GM19328 (cell line): ENCODE measurements around the gene TBXAS1.
"Not testable (repeated sequence)": the region's sequence is repeated elsewhere in the genome, so short reads cannot be mapped to it uniquely, and the experiment has no call there.

Experiments
- ATAC-seq: cut with Tn5 transposase; IDR thresholded peaks from one replicate; pipeline ENCODE4 v1.9.1; 2021; ENCODE audit warnings: mild to moderate bottlenecking, moderate library complexity; ENCODE audit not compliant: unreplicated experiment

The TBXAS1 gene

DNA sequence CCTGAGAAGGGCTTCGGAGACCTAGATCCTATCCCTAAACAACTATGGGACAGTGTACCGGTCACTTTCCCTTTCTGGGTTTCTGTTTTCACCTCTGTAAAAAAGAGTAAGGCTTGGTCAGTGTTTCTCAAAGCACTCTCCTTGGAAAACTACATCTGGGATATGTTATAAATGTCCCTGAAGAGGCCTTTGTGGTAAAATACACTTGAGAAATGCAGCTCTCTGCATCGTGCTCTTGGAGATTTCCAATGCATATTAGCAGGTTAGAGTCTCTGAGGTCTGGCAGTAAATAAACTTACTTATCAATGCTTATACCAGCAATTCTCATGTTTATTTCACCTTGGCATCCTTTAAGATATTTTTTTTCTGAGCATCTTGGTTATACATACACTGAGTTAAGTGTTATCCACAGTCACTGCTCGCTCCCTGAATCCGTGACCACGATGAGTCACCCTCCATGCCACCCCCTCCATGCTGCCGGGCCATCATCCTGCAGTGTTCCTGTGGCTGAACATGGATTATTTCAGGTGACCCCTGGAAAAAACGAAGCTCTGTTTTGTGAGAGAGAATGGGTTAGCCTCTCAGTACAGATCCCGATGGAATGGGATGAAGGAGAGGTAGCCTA, 3.3 kb upstream of the TBXAS1 start:
- ATAC-seq = no peak

DNA sequence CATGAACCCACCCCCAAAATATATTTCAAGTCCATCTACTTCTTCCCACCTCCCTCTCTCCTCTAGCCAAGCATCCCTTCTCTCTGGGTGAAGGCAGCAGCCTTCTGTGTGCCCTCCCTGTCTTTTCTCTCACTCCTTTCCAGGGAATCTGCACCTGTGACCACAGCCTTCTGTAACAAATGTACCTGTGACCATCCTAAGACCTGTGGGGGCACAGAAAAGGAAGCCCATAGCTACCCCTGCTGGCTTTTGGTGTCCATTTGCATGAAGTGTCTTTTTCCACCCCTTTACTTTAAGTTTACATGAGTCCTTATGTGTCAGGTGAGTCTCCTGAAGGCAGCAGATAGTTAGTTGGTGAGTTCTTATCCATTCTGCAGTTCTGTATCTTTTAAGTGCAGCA, 2.0 kb upstream of the TBXAS1 start:
- no peak for ATAC-seq

DNA sequence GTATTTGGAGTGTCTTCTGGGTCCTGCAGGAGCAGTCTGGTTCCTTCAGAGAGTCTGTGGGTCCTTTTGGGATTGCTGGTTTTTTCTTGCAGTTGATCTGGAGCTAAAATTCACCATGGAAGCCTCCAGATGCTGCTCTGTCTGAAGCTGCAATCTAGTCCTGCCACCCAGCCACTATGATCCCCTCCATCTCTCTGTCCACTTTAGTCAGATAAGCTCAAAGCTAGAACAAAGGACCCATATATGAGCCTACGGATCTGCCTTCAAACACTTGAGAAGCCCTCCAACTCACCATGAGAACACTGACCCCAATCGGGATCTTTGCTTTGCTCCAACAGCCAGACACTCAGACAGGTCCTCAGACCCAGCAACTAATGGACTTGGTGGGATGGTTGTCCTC, 618 bp upstream of the TBXAS1 start:
- ATAC-seq = no peak

DNA sequence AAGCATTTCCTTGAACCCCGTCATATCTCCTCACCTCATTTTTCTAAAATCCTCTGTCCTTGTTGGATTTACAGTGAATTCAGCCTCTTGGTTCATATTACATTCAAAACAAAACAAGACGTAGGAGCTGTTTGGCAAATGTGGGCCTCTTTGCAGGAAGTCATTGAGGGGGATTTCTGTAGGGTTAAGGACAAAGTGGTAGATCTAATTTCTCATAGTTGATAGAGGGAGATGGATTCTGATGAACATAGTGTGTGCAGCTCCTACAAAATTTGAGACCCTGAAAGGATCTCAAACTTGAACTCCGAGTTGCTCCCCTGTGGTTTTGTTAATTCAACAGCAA, 682 bp downstream of the TBXAS1 start:
- no peak for ATAC-seq

DNA sequence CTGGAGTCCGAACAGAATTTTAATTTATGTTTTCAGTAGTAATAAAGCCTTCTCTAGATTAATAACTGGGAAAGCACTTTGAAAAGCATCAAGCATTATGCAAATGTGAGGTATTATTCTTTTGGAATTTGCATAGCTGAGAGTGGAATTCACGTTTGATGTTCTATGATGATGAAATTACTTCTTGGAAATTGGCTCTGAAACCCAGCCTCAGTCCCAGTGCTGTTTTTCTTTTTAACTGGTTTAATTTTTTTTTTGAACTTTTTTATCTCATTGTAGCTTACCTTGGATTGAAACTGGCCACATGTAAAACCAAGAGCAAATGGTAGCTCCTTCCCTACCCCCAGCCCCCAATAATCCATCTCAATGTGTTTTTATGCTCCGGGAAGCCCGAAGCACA, 1.2 kb downstream of the TBXAS1 start:
- no peak for ATAC-seq

DNA sequence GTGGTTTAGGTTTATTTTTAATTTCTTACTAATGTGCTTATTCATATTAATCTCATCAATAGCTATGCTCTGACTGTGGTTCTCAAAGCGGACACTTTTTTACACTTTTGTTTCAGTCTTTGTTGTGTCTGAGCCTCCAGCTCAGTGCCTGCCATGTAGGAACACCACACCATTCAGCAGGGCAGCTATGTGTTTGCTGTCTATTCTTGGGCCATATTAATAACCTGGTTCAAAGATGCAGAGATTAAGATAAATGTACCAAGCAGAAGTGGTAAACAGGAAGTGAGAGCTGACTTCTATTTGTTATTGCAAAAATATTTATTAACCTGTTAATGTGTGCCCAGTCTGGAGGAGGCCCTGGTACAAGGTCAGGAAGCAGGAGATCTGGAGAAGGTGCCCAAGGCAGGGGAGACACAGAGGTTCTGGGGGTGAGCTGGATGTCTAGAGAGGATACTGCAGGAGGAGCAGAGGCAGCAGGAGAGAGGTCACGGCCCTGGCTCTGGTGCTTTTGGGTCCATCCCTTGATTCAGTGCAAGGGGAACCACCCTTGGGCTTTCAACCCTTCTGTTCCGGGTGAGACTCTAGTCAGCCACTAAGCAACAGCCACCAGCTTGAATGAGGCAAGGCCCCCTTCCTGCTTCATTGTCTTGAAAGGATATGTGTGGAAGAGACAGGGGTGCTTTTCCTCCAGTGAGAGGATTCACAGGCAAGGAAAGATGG, 1.9 kb downstream of the TBXAS1 start:
- no peak for ATAC-seq

DNA sequence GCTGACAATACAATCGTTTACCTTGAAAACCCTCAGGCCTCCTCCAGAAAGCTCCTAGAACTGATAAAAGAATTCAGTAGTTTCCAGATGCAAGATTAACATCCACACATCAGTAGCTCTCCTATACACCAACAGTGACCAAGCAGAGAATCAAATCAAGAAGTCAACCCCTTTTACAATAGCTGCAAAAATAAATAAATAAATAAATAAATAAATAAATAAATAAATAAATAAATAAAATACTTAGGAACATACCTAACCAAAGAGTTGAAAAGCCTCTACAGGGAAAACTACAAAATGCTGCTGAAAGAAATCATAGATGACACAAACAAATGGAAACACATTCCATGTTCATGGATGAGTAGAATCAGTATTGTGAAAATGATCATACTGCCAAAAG, 6.8 kb downstream of the TBXAS1 start:
- not testable (repeated sequence) for ATAC-seq

DNA sequence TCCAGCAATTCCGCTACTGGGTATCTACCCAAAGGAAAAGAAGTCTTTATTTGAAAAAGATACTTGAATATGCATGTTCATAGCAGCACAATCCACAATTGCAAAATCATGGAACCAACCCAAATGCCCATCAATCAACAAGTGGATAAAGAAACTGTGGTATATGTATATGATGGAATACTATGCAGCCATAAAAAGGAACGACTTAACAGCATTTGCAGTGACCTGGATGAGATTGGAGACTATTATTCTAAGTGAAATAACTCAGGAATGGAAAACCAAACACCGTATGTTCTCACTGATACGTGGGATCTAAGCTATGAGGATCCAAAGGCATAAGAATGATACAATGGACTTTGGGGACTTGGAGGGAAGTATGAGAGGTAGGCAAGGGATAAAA, 8.2 kb downstream of the TBXAS1 start:
- not testable (repeated sequence) for ATAC-seq

DNA sequence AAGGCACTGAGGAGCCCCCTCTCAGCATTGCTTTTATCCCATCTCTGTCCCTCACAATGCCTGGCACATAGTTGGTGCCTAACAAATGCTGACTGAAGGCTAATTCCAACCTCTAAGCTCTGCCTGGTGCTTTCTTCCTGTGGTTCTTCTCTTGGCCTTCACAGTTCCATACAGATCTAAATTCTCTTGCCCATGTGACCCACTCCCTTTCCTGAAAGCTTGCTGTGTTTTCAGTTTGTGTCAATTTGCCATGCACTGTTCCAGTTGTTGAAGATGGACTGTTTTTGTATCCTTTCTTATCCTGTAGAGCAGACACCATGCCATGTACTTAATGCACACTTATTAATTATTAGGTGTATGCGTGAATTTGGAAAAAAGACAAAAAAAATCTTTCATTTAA, 9.2 kb downstream of the TBXAS1 start:
- ATAC-seq = no peak

DNA sequence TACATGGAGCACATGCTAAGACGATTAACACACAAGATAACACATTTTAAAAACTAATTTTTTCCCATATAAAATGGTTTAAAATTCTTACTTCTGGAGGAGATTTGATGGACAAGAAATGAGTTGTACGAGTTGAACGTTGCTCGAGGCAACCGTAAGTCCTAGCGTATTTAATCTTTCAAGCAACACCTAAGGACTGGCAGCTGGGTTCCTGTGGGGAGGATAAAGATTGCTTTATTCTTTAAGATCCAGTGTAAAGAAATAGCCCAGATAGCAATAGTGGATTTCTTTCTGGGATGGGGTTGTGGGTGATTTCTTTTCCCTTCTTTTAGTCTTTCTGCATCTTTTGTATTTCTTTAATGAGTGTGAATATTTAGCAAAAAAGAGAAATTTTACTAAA, 9.8 kb downstream of the TBXAS1 start:
- no peak for ATAC-seq

DNA sequence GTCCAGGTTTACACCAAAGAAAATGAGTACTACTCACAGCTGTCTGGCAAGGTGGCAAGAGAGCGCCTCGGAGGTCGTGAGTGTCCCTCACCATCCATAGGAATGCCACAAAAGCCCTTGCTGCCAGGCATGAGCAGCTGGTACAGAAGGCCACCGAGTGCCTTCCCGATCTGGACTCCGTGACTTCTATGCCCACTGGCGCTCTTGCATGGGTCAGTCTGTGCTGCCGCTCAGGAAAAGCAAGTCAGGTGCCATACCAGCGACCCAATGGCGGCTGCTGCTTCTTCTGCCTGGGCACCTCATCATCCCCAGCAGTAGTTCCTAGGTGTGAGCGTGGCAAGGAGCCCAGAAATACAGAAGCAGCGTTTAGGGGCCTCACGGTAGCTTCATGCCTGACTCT, 11.7 kb downstream of the TBXAS1 start:
- no peak for ATAC-seq

DNA sequence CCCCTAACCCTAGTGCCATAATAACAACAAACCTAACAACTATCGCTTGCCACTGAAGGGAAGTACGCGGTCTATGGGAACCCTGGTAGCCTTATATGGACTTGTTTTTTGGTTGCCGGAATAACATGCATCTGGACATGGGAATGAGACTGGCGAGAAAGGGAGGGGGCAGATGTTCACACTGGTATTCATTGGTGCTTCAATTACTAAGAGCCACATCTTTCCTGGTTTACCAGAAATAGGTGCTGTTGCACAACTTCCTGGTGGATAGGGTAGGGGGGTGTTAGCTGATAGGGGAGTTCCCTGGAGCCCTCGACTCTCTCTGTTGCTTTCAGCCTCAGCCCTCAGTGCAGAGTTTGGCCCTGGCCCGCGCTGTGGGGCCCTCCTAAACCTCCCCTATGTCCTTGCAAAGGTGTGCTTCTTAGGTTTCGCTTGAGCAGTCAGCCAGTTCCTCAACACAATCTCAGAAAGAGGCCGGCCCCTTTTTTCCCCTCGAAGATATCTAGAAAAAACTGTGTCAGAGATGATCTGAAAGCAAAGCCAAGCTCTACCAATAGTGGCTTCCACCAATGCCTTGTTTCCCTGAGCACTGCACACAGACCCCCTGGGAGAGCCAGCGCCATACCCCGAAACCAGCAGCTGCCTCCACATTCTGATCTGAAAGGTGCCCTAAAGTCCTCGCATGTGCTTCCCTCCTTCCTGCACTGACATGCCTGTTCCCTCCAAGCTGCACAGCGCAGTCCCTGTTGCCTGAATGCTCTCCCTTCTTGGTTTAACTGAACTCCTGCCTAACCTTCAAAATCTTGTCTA, 13.5 kb downstream of the TBXAS1 start:
- ATAC-seq = peak; percentile 67

DNA sequence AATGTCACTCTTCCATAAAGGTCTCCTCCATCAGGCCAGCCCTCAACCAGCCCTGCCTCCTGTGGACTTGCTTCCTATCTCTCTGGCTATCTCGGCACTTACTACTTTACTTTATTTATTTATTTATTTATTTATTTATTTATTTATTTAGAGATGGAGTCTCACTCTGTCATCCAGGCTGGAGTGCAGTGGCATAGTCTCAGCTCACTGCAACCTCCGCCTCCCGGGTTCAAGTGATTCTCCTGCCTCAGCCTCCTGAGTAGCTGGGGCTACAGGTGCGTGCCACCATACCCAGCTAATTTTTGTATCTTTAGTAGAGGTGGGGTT, 14.1 kb downstream of the TBXAS1 start:
- ATAC-seq = not testable (repeated sequence)

DNA sequence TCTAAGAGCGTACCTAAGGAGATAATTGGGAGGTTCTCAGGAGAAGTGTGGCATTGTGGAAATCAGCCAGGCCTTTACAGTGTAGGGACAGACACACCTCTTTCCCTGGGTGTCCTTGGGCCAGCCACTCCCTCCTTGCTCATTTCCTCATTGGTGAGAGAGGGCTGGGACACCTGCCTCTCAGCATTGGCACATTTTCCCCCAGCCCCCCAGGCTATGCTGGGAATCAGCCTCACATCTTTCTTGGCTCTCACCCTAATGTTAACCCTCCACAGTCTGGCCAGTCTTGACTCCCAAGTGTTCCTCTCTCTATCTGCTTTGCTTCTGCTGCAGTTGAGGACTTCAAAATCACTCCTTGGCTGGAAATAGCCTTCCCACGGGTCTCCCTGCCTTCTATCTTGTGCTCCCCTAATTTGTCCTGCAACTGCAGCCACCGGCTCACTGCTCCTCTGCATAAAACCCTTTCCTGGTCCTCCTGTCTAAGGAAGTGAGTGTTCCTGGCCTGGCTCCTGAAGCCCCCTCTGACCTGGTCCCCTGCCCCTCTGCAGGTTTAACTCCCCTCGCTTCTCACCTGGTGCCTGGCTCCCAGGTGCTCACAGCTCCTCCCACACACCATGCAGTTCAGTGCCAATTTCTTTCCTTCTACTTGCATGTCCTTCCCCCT, 15.8 kb downstream of the TBXAS1 start:
- ATAC-seq = no peak

DNA sequence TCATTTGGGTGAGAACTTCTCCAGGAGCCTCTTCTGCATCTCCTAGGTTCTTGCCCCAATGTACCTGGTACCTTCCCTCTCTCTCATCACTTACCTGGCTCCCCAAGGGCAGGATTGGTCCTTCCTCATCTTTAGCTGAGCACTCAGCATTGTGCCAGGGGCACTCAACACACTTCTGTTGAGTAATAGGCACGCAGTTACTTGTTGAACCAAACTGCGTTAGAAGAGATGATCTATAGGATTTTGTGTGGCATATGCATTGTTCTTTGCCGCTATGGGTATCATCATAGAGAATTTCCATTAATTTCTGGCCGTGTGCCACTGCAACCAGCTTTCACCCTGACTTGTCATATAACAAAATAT, 16.4 kb downstream of the TBXAS1 start:
- no peak for ATAC-seq

DNA sequence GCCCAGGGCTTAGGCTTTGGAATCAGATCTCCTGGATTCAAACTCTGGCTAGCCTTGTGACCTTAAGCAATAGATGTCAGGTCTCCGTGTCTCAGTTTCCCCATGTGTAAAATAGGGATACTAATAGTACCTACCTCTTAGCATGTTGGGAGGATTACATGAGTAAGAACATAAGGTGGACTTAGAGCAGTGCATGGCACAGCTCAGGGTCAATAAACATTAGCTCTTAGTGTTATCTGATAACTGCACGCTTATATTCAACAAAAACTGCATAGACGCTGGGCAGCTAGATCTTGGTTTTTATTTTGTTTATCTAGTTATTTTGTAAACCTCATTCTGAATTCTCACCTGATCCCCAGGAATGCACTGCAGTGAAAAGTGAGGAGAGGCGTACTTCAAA, 17.2 kb downstream of the TBXAS1 start:
- ATAC-seq = no peak

DNA sequence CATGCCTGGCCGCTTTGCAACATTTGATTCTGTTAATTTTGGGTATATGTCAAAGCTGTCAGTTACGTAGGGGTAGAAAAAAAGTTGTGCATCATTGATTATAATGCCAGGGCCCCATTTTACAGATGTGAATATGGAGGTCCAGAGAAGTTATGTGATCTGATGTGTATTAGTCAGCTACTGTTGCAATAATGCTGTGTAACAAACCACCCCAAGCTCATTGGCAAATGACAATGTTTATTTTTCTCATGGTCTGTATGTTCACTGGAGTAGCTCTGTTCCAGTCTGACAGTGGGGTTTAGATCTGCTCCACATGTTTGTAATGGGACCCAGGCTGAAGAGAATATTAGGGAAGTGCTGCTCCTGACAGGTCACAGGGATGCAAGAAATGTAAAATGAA, 19.2 kb downstream of the TBXAS1 start:
- no peak for ATAC-seq

DNA sequence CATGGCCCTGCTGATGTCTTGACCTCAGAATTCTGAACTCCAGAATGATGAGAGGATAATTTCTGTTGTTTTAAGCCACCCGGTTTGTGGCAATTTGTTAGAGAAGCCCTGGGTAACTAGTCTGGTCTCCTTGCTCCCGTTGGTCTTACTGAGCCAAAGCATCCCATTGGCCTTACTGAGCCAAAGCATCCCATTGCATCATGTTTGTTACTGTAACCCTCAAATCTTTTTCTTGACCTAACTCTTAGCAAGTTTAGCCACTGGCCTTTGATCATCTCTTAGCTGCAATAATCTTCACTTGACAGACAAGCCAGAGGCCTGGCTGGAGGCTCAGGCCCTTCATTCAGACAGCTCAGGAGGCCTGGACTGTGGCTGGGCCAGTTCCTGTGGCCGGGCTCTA, 21.8 kb downstream of the TBXAS1 start:
- no peak for ATAC-seq

DNA sequence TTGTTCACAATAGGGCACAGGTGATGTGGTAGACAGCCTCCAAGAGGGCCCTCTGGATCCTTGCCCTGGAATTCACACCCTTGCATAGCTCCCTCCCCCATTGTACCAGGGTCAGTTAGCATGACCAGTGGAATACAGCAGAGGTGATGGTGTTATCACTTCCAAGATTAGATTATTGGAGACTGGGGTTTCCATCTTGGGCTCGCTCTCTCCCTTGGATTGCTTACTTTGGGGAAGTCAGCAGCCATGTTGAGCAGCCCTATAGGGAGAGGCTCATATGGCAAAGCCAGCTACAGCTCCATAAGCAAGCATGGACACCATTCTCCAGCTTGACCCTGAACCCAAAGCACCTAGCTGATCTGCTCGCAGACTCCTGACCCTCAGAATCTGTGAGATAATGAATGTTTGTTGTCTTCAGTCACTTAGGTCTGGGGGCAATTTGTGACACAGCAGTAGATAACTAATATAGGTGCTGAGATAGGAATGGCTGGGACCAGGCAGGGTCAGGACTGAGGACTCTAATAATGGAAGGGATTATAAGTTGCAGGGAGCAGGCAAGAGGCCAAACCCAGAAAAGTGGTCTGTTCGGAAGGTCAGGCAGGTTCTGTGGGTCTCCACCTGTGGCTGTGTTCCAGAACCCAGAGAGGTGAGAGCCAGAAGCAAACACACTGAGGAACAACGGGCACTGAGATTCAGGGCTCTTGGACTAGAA, 22.9 kb downstream of the TBXAS1 start:
- ATAC-seq = no peak

DNA sequence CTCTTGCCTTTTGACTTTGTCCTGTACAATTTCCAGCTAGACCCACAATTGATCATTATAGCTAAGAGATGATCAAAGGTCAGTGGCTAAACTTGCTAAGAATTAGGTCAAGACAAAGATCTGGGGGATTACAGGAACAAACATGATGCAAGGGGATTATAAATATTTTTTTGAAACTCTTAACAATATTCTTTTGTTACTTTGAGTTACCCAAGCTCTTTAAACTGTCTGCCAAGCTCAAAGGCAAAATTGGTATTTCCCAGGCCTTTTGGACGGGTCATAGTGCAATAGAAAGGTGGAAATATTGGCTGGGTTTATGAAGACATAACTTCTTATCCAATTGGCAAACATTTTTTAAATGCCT, 23.4 kb downstream of the TBXAS1 start:
- no peak for ATAC-seq

DNA sequence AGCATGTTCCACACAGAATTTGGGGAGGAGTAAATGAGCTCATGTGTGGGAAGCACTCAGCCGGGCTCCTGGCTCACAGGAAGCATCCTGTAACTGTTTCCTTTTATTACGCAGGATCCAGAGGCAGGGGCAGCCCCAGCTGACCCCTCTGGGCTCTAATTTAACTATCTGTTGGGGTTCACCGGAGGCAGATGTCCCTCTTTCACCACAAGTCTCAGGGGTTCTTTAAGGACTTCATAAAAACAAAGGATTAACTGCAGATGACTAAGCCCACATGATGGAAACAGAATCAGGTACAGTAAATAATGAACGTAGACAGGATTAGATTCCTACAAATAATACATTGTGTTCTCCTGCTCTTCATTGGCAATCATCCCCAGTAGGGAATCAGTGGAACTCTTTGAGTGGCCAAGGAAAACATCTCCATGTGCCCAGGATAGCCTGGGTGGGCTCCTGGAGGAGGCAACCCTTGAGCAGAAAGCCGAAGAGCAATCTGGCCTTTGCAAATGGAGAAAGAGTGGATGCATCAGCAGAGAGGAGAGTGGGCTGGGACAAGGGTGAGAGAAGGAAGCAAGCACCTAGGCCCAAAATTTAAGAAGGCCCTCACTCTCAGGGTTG, 24.6 kb downstream of the TBXAS1 start:
- no peak for ATAC-seq
